SK-N-SH (cell line): ENCODE measurements around the gene EVL. TPM values are rescaled to one million over a fixed set of nuclear protein-coding genes. Genes with fewer than 3 reads are reported as not detected.

Source experiments
- CTCF ChIA-PET: fragments of 300-600, 350-600 bp; formaldehyde crosslinking; extraction: SDS; loops from one replicate; lab custom pipeline; 2021; lab: Yijun Ruan, JAX
- POLR2A ChIA-PET: fragments of 350-600 bp; sonication (Branson Sonifier 250); formaldehyde crosslinking; extraction: SDS; loops from one replicate; lab custom pipeline; 2020; ENCODE audit warnings: antibody characterized with exemption, inconsistent platforms; lab: Yijun Ruan, JAX
- DNase-seq: peaks from one replicate; pipeline ENCODE4 v3.0.0; 2012
- H2AFZ ChIP-seq: fragments of 200-600 bp; sonication (generic); 2 replicates; pipeline ENCODE4 v1.8.1; 2016; ENCODE audit warnings: antibody characterized with exemption, mild to moderate bottlenecking, low read depth
- H3F3A ChIP-seq: fragments of 200-600 bp; sonication (generic); replicated peaks from 2 replicates; pipeline ENCODE3; 2016; ENCODE audit warnings: antibody characterized with exemption, mild to moderate bottlenecking; ENCODE audit not compliant: insufficient read depth
- H3K27ac ChIP-seq, 2 experiments: fragments of 200-500 bp in 1 of 2; fragments of 200-600 bp in 1 of 2; sonication (Bioruptor generic) in 1 of 2; sonication (generic), shearing (Covaris generic) in 1 of 2; 2 replicates each; pipeline versions ENCODE4 v1.5.1 to v1.6.1; 2014 to 2016; ENCODE audit warnings: low read depth in 2 of 2, inconsistent platforms in 1 of 2, low read length in 1 of 2, mild to moderate bottlenecking in 1 of 2, mixed read lengths in 1 of 2
- H3K27me3 ChIP-seq: fragments of 200-600 bp; sonication (generic), shearing (Covaris generic); 2 replicates; pipeline ENCODE4 v1.6.1; 2016; ENCODE audit warnings: mixed run types; ENCODE audit not compliant: insufficient read depth
- H3K36me3 ChIP-seq, 2 experiments: fragments of 200-500 bp in 1 of 2; fragments of 200-600 bp in 1 of 2; sonication (Bioruptor generic) in 1 of 2; sonication (generic) in 1 of 2; replicated peaks in 1 of 2; 2 replicates each; pipeline versions ENCODE3 to v1.5.1; 2014 to 2016; ENCODE audit warnings: low read length in 1 of 2, mild to moderate bottlenecking in 1 of 2; ENCODE audit not compliant: insufficient read depth in 2 of 2, control insufficient read depth in 1 of 2
- H3K4me1 ChIP-seq, 2 experiments: fragments of 200-500 bp in 1 of 2; fragments of 200-600 bp in 1 of 2; sonication (Bioruptor generic) in 1 of 2; sonication (generic), shearing (Covaris generic) in 1 of 2; 2 replicates each; pipeline versions ENCODE4 v1.5.1 to v1.6.1; 2014 to 2016; ENCODE audit warnings: low read depth in 1 of 2, low read length in 1 of 2, mixed run types in 1 of 2; ENCODE audit not compliant: insufficient read depth in 2 of 2, control insufficient read depth in 1 of 2
- H3K4me2 ChIP-seq: fragments of 200-600 bp; sonication (generic), shearing (Covaris generic); 2 replicates; pipeline ENCODE4 v1.6.1; 2017; ENCODE audit warnings: mixed run types
- H3K4me3 ChIP-seq, 2 experiments: fragments of 200-500 bp in 1 of 2; fragments of 200-600 bp in 1 of 2; sonication (Bioruptor generic) in 1 of 2; sonication (generic), shearing (Covaris generic) in 1 of 2; 2 replicates each; pipeline versions ENCODE4 v1.5.1 to v1.8.1; 2014 to 2016; ENCODE audit warnings: low read depth in 2 of 2, inconsistent platforms in 1 of 2, low read length in 1 of 2, mild to moderate bottlenecking in 1 of 2, mixed read lengths in 1 of 2, moderate library complexity in 1 of 2
- H3K79me2 ChIP-seq: fragments of 200-600 bp; sonication (generic); 2 replicates; pipeline ENCODE4 v1.8.1; 2017; ENCODE audit warnings: mild to moderate bottlenecking; ENCODE audit not compliant: insufficient read depth
- H3K9ac ChIP-seq: fragments of 200-600 bp; sonication (generic); 2 replicates; pipeline ENCODE4 v1.6.1; 2017; ENCODE audit warnings: mixed run types
- H3K9me2 ChIP-seq: fragments of 200-600 bp; sonication (generic); 2 replicates; pipeline ENCODE4 v1.6.1; 2017; ENCODE audit warnings: mixed run types
- H3K9me3 ChIP-seq: fragments of 200-600 bp; sonication (generic); 2 replicates; pipeline ENCODE4 v1.6.1; 2017; ENCODE audit warnings: mixed run types, mild to moderate bottlenecking, moderate library complexity
- H4K20me1 ChIP-seq: fragments of 200-600 bp; sonication (generic); 2 replicates; pipeline ENCODE4 v1.6.1; 2017; ENCODE audit warnings: mild to moderate bottlenecking, mixed run types; ENCODE audit not compliant: insufficient read depth
- CTCF ChIP-seq: fragments of 200-600 bp; sonication (generic); IDR thresholded peaks from 2 replicates; pipeline ENCODE4 v1.6.1; 2017; ENCODE audit warnings: antibody characterized with exemption, mild to moderate bottlenecking, moderate library complexity
- MEF2A ChIP-seq: IDR thresholded peaks from 2 replicates; pipeline ENCODE4 v1.4.0; 2012; ENCODE audit warnings: low read depth, borderline replicate concordance
- NFIC ChIP-seq: IDR thresholded peaks from 2 replicates; pipeline ENCODE4 v1.4.0; 2012; ENCODE audit warnings: borderline replicate concordance
- RCOR1 ChIP-seq: fragments of 150-350 bp; IDR thresholded peaks from 2 replicates; pipeline ENCODE4 v1.6.1; 2017; ENCODE audit warnings: antibody characterized with exemption, low read length
- RXRA ChIP-seq: IDR thresholded peaks from 2 replicates; pipeline ENCODE4 v1.4.0; 2012; ENCODE audit warnings: low read depth, mild to moderate bottlenecking, borderline replicate concordance
- USF1 ChIP-seq: IDR thresholded peaks from 2 replicates; pipeline ENCODE4 v1.4.0; 2012; ENCODE audit warnings: low read depth, borderline replicate concordance
- WGBS: methylation state at CpG from one replicate; pipeline ENCODE4 v1.1.6; 2017; ENCODE audit warnings: low lambda C conversion rate; 5-methylcytosine and 5-hydroxymethylcytosine counted together
- polyA plus RNA-seq, 3 experiments: library from polyadenylated mRNA; depleted of rRNA; stranded (reverse); fragments of >200 nt; gene quantifications; 2 replicates each; pipeline ENCODE4 v1.2.3, GENCODE V29; 2012

The EVL gene
- polyA plus RNA-seq, 1 of the 3 experiments (the other 2 are of a cell fraction), result 36.5 TPM

- Histone ChIP-seq H3K27me3 (no peaks in the 10 kb centered on the region), H3K4me1 (peaks cover 16 to 22% of the 10 kb centered on the region in 2 experiments), H3F3A (peaks cover 19% of the 10 kb centered on the region), H3K79me2 (peaks cover 23% of the 10 kb centered on the region; the same call in 1 of the 2 replicates), H3K9ac (no peak overlapping the region), H3K4me2 (no peak overlapping the region), H2AFZ (no peak overlapping the region), H3K9me2 (no peaks in the 10 kb centered on the region), H3K4me3 (no peak overlapping the region), H3K27ac (no peak overlapping the region), H3K36me3 (no peaks in the 10 kb centered on the region), H4K20me1 (no peaks in the 10 kb centered on the region), H3K9me3 (no peaks in the 10 kb centered on the region)
- 100% methylated on average over 2 of the region's 2 CpGs for WGBS
- POLR2A ChIA-PET, result interaction anchor here (1.0 kb wide), 1 partner anchor 11 kb away, joined by 3 read pairs; no protein-coding TSS in a partner anchor
- DNase-seq, result no peak
- CTCF ChIA-PET, result interaction anchor here (0.8 to 2.0 kb wide), 6 partner anchors 10 to 306 kb away, joined by 3 to 9 read pairs (median 4); no protein-coding TSS in a partner anchor
- TF ChIP-seq CTCF (0 out of 2 replicates have a peak, but pooled peaks have one; percentile 9), RCOR1 (no peak)
Measured at GRCh38 chr14:100035700-100036099, 29.5 kb upstream of the EVL start.

GRCh38 chr14:100037353-100037752, 27.9 kb upstream of the EVL start:
- H3K36me3 ChIP-seq, result no peaks in the 10 kb centered on the region
- H3K27ac ChIP-seq, result peak overlapping the region; percentile 6 to 41; a peak in 2 of 4 replicates
- H3K9me2 ChIP-seq, result no peaks in the 10 kb centered on the region
- no peak overlapping the region for H3K4me3 ChIP-seq
- H3K27me3 ChIP-seq, result no peaks in the 10 kb centered on the region
- peaks cover 5% of the 10 kb centered on the region for H3F3A ChIP-seq
- peaks cover 12 to 14% of the 10 kb centered on the region in 2 experiments; a peak in 3 of 4 replicates for H3K4me1 ChIP-seq
- no peak overlapping the region for H3K4me2 ChIP-seq
- 61% methylated on average over 2 of the region's 2 CpGs for WGBS
- no peak for DNase-seq
- ChIA-PET CTCF (interaction anchor here (1.1 to 2.6 kb wide), 2 partner anchors 12 to 41 kb away, joined by 3 to 14 read pairs; no protein-coding TSS in a partner anchor), POLR2A (no interaction called here)
- no peaks in the 10 kb centered on the region for H3K9me3 ChIP-seq
- no peaks in the 10 kb centered on the region for H4K20me1 ChIP-seq
- H3K79me2 ChIP-seq, result peaks cover 22% of the 10 kb centered on the region; the same call in 1 of the 2 replicates
- no peak overlapping the region for H2AFZ ChIP-seq
- TF ChIP-seq MEF2A (no peak), NFIC (peak; percentile 28), USF1 (peak; percentile 76; the same call in 1 of the 2 replicates)
- H3K9ac ChIP-seq, result no peak overlapping the region

- POLR2A ChIA-PET, result no interaction called here
- CTCF ChIA-PET, result interaction anchor here (1.1 to 2.6 kb wide), 5 partner anchors 8 to 71 kb away, joined by 3 to 14 read pairs (median 4); no protein-coding TSS in a partner anchor
Measured at GRCh38 chr14:100038065-100038464, 27.2 kb upstream of the EVL start.

More at GRCh38 chr14:100038065-100038464, 27.2 kb upstream of the EVL start:
- H3K9me3 ChIP-seq, result no peaks in the 10 kb centered on the region
- no peak for DNase-seq
- 82% methylated on average over 5 of the region's 5 CpGs for WGBS
- TF ChIP-seq NFIC (no peak), RCOR1 (no peak), CTCF (no peak), RXRA (no peak), MEF2A (no peak)
- TF ChIP-seq, all 33 proteins: peak for 0
- Histone ChIP-seq H3K4me2 (no peak overlapping the region), H3F3A (no peaks in the 10 kb centered on the region), H3K27ac (peak overlapping the region in 1 of 2 experiments; percentile 41; a peak in 3 of 4 replicates), H3K9me2 (no peaks in the 10 kb centered on the region), H3K27me3 (no peaks in the 10 kb centered on the region), H2AFZ (no peak overlapping the region), H4K20me1 (no peaks in the 10 kb centered on the region), H3K4me1 (peaks cover 5 to 14% of the 10 kb centered on the region in 2 experiments; a peak in 2 of 4 replicates), H3K4me3 (no peak overlapping the region), H3K79me2 (peaks cover 15% of the 10 kb centered on the region; the same call in 1 of the 2 replicates), H3K36me3 (no peaks in the 10 kb centered on the region), H3K9ac (no peak overlapping the region)
